GM19452 (cell line): ENCODE results near the gene ZKSCAN5.
A peak's percentile ranks its signal among the peaks of the same experiment; 100 is the strongest.

Experiments used
- ATAC-seq: cut with Tn5 transposase; IDR thresholded peaks from one replicate; pipeline ENCODE4 v1.9.1; 2021; ENCODE audit not compliant: unreplicated experiment

The ZKSCAN5 gene

DNA sequence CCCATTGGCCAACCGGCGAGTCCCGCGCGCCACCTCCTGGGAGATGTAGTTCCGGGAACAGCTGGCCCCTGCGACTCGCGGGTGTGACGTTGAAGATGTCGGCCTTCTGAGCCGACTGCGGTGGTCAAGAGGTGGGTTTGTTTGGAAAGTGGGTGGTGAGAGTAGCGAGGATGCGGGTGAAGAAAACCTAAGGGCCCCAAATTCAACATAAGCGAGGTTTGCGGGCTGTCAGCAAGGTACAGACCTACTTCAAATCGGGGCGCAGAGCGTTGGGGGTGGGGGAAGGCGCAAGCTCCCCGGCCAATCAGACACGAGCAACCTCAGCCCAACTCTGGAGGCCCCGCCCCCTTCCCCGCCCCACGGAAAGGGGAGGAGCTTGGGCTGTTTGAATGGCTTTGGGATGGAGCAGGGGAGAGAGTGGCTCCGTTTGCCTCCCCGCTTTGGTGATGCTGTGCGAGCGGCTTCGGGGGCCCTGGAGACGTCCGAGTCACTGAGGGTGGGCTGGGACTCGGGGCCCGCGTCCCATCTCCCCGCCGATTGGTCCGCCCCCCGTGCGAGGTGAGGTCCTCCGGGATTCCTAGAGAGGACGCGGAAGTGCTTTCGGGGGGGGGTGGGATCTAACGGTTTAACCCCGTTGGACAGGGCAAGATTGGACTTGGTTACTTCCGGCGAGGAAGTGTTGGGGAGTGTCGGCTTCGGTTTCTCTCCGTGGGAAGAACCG, at the start of gene ZKSCAN5:
Gene ZKSCAN5, plus strand, starts transcription at position 60 of the 721 bp plus-strand sequence. CDS start 1,383 bp downstream, outside the sequence.
- ATAC-seq = peak; percentile 80

DNA sequence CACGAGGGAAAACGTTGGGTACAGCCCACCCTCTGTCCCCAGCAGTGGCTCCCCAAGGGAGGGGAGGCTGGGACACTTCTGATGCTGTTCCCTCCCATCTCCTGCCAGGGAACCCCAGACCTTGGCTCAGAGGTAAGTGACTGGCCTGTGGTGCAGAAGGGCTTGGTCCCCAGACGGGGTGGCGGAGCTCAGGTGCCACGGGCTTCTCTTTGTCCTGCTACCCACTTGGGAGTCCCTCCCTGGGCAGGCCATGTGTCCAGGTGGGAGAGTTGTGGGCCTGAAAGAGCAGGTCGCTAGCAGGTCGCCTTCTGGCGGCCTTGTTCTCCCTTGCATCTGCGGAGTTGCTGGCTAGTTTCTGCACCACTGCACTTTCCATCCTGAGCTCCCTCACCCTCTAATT, 48.6 kb upstream of the ZKSCAN5 start:
- ATAC-seq = no peak

DNA sequence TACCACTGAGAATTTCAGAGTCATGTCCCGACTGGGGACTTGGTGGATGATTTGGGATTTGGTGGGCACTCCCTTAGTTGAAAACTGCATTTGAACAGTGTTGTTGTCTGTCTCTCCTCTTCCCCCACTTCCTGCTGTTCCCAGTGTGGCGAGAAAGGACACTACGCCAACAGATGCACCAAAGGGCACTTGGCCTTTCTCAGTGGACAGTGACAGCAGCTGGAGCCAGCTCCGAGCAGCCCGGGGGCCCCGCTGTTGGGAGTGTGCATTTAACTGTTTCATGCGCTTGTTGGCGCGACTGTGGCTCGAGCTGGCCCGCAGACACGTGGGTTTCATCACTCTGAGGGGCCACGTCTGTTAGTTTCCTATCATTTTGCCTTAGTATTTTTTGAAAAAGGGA, 48.2 kb upstream of the ZKSCAN5 start:
- no peak for ATAC-seq

DNA sequence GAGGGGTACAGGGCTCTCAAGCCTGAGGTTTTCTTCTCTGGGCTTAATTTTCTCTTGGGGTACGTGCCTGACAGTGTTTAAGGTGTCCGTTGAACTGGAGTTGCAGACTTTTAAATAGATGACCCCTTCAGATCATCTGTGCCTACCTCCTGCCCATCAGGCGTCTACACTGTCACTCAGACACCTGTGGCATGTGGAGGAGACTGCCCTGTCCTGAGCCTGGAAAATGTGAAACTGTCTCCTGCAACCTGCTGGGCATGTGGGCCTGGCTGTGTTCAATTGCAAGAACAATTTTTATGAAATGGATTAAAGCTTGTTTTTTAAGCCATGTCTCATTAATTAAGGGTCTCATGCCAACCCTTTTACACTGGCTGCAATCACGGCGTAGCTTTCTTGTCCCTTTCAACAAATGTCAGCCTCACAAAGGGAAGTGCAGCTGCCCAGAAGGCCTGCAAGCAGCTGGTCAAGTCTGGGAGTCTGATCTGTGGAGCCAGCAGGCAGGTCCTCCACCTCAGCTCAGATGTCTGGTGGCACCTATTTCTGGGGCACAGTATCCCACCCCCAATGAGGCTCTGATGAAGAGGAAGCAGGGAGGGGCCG, 47.3 kb upstream of the ZKSCAN5 start:
- no peak for ATAC-seq

DNA sequence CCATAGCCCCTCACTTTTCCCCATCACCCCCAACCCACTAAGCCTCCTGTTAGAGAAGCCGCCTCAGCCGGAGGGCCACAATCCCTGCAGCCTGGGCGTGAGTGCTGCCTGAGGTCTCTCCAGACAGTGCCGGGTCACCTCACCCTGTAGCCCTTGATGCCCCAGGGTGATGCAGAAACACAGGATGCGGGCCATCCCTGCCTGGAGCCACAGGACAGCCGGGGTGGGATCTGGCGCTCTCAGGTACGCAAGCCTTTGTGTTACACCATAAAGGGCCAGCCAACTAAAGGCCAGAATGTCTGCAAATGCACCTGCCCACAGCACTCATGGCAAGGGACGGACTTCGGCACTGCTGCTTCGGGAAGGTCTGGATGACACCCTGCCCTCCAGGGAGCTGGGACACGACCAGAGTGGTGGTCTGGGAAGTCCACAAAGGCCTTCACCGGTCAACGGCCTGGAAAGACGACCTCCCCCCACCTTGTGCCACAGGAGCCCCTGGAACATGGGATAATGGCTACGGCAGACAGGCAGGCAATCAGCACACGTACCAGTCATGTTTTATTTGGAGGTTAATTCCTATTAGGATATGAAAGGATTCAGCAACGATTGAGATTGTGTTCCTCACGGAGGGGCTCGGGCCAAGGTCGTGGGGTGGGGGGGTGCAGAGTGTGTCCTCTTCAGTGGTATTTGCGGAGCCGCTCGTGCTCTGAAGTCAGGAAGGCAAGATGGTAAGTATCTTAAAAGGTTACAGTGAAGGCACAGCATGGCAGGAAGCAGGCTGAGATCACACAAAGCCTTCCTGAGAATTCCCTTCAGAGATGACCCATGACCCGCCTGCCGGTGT, 46.6 kb upstream of the ZKSCAN5 start:
- no peak for ATAC-seq

DNA sequence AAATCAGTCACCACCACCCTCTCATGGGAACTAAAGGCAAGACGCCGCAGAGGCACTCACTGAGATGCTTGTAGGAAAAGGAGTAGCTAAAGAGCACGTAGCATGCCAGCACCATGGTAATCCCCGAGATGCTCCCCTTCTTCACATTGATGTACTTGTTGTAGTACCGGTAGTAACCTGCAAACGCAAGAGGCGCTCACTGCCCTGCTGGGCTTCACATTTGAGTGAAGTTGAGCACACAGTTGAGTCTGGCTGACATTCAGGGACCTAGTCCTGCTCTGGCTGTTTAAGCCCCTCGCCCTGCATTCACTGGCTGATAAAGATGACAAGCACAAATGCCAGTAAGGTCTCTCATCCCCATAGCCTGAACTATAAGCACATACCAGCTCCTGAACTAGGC, 45.4 kb upstream of the ZKSCAN5 start:
- ATAC-seq = no peak

DNA sequence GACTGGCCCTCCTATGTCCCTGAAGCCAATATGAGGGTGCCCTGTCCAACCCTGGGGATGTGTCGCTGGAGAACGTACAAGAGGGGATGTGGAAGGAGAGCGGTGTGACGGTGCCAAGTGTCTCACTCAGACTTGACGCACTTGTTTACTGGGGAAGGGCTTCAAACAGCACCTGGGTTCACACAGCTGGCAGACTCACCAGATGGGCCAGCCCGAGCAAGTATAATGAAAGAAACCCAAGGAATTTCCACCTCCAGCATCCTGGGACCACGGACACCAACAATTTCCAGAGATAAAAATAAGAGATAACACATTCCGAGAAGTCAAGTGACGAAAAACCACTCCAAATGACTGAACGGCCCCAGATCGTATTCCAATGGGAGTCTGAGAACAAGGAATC, 43.8 kb upstream of the ZKSCAN5 start:
- no peak for ATAC-seq

DNA sequence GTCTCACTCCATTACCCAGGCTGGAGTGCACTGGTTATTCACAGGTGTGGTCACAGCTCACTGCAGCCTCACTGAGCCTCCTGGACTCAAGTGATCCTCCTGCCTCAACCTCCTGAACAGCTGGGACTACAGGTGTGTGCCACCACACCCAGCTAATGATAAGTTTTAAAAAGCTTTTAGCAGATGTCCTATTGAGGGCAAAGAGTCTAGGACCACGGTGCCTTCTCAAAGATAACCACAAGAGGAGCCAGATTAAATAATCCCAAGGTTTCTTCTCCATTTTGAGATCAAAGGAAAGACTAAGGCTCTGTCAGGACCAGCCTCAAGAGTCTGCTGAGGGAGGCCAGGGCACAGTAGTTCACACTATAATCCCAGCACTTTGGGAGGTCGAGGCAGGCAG, 43.2 kb upstream of the ZKSCAN5 start:
- no peak for ATAC-seq

DNA sequence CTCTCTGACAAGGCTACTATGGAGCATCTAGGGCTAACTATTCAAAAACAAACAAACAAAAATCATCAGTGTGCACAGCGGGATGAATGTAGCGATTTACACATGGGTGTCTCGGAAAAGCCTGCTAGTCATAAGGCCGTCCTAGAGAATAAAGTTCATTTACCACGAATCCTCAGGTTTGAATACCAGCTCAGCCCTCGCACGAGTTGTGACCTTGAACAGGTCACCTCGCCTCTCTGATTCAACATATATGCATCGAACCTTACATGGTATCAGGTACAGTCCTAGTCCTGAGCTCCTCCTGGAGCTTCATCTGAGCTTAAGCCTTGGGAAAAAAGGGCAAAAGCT, 39.1 kb upstream of the ZKSCAN5 start:
- no peak for ATAC-seq

DNA sequence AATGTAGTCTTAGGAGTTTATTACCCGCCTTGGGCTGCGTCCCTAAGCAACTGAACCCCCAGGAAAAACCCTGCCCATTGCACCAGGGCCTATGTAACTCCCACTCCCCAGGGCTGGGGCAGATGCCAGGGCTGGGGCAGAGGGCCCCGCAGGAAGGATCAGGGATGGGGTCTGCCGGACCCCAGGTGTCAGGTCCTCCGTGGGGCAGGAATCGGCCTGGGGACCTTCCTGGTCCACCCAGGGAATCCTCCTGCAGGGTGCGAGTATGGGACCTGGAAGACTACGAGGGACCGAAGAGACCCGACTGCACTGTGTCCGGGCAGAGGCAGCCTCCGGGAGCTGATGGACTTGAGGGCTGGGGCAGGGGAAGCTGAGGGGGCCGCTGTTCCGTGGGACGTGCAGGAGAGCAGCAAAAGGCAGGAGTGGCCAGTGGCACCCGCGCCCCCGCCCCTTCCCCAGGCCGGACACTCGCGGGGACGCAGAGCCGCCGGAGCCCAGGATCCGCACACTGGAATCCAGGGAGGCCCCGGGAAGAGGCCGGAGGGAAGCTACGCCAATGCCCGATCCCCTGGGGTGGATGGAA, 36.0 kb upstream of the ZKSCAN5 start:
- ATAC-seq = no peak

DNA sequence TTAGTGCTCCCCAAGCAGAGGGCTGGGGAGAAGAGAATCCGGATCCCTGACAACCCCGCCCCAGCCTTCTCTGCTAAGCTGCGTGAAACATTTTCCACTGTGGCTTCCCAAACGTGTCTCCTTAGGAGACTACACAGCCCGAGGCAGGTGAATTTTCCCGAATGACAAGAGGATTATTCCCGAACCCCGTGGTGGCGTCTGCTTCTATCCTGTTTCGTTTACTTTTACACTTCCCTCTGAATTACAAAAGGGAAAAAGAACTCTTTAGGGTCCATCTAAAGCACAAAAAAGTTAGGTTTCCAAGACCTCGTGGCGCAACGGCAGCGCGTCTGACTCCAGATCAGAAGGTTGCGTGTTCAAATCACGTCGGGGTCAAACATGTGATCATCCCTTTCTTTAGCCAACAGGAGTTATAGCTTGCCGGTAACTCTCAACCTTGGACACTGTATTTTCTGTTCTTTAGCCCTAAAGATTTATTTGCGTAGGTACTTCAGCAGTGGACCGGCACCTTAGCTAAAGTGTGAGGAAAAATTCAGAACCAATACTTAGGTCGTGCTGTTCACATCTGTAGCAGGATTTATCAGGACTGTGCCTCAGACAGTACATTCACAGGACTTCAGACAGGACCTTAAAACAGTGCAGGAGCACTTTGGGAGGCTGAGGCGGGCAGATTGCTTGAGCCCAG, 34.9 kb upstream of the ZKSCAN5 start:
- ATAC-seq = no peak

DNA sequence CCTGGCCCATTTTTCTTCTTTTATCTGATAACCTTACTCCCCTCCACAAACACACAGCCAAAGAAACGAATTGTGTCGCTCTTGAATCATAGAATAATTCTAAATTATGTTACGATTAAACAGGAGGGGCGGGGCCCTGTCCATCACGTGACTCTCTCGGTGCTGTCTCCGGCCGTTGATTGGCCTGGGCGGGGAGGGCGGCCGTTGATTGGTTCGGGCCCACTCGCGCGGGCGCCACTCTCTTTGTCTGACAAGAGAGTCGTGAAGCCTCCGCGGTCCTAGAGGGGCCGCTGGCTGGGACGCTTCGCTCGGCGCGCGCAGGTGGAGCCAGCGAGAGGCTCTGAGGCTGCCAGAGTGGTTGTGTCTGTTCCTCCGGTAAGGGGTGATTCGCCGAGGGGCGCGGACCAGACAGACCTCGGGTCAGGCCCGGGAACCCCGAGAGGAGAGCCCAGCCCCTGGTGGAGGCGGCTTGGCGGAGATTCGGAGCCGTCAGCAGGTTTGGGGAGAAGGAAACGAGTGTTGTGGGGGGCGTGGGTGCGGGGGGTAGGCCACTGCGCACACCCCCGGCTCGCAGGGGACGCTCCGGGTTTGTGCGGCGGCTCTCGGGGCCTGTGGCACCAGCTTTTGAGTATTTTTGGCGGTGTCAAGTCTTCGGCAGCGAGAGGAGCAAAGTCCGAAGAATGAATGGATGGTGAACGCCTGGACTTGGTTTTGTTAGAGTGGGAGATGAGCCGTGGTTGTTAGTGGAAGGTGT, 31.7 kb upstream of the ZKSCAN5 start, which contains the start of gene ZNF789:
Gene ZNF789, plus strand, starts transcription at position 330 of the 754 bp plus-strand sequence. CDS start 3,567 bp downstream, outside the sequence.
- peak; percentile 94 for ATAC-seq

DNA sequence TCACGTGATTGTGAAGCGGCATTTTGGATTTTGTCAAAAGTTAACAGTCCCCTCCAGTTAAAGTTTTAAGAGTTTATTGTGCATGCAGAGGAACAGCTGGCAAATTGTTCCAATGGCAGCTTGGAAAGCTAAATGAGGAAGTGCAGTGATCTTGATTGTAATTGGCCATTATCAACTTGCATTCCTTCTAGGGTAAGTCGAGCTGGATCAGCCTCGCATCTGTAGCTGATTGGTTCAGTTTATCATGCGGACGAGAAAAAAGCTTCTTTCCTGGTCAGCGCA, 31.2 kb upstream of the ZKSCAN5 start:
- no peak for ATAC-seq

DNA sequence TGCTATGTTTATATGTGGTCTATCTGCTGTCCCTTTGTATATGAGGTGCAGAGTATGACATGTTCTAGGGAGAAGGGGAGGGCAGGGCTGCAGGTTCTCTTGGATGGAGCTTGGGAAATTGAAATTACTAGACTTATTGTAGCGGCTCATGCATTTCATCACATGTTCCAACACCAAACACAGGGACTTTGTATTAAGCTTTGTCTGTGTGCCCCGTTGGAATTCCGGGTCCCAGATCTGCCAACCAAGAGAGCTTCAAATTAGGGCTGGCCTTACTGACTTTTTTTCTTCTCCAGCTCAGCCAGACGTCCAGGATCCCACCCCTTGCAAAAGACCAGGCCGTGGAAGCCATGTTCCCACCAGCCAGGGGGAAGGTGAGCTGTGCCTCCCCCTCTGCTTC, 28.4 kb upstream of the ZKSCAN5 start:
- no peak for ATAC-seq

DNA sequence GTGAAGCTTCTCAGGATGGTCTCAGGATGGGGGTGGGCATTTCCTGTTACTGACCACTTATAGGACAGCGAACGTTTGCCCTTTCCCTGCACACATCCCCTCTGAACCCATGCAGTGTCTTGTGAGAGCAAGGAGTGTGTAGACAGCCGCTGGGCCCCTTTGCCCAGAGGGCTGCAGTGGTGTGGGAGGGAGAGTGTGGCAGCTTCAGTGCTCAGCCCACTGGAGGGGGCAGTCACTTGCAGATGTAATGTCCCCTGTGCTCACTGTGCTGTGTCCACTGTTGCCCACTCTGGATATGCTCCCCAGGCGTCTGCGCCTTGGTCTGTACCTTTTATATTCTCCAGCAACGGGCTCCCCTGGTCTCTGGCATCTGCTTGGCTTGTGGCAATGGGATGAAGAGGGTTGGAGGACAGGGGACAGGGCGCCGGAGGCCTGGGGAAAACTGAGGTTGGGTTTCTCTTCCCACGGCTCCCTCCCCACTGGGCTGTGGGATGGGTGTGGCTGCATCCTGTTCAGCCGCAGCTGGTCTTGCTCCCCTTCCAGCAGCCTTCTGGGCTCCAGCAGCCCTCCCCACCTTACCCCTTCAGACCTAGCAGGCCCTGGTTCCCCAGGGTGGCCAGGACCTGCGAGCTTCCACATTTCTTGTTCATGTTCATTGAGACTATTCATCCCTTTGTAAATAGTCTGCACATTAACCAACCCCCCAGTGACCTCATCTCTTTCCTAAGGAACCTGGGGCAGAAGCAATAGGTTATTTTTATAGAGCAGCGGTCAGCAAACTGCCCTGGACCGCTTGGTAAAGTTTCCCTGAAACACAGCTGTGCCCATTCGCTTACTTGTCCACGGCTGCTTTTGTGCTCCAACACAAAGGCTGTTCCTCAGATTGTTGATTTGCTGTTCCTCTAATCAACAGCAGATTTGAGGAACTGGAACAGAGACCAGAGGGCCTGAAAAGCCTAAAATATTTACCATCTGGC, 25.7 kb upstream of the ZKSCAN5 start:
- ATAC-seq = no peak

DNA sequence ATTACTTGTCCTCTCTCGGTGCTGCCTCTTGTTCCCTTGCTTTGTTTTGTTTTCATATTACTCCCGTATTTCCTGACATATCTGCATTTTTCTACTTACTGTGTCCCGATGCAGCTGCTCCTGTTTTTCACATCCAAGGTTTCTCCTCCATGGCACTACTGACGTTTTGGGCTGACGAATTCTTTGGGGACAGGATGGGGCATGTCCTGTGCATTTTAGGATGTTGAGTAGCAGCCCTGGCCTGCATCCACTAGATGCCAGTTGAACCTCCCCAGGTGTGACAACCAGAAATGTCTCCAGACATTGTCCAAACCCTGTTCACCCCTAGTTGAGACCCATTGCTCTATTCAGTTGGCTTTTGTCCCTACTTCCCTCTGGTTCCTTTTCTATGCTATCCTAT, 19.4 kb upstream of the ZKSCAN5 start:
- no peak for ATAC-seq

DNA sequence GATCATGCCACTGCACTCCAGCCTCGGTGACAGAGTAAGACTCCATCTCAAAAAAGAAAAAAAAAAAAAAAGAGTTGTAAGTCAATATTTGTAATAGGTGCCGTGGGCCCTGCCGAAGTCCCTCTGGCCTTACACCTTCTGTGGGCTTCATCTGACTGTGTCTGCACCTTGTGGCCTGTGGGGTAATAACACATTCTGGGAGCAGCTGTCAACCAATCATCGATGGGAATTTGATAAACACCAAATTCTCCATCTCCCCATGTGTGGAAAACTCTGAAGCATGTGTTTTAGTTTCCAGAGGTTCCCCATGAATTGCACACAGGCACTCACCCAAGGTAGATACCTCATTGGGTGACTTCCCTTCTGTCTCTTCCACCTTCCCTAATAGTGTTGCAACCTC, 15.2 kb upstream of the ZKSCAN5 start:
- ATAC-seq = no peak

DNA sequence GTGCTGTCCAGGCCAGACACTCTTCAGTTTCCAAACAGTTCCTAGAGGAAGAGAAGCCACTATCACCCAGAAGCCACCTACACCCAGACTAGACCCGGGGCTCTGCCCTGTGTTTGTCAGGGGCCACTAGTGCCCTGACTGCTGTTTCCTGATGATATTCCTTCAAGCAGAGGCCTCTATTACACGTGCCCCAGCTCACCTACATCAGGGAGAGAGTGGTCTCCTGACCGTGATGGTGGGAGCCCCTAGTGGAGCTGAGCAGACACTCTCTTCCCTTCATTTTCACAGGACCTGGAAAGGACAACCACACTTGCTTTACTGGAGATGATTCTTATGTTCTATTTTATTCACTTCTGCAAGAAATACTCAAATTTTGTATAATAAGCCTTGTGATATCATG, 13.6 kb upstream of the ZKSCAN5 start:
- no peak for ATAC-seq

DNA sequence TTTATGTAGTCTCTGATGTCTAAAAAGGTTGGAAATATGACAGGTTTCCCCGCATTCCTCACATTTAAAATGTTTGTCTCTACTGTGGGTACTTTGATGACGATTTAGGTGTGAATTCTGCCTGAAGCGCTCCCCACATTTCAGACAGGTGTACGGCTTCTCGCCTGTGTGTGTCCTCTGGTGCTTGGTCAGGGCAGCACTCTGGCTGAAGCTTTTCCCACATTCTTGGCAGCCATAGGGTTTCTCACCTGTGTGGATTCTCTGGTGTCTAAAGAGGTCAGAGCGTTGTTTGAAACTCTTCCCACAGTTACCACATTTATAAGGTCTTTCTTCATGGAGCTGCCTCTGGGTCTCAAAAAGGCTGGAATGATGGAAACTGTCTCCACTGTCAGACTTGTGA, 10.6 kb upstream of the ZKSCAN5 start:
- ATAC-seq = no peak
